Mesenchymal stem cell (in vitro differentiated cells and primary cell): ENCODE data around the gene ANXA3.

ENCODE experiments used
- DNase-seq: peaks from one replicate; pipeline ENCODE4 v3.0.0-alpha.2; 2013
- H2AFZ ChIP-seq: one replicate; pipeline ENCODE4 v1.6.1; 2013; ENCODE audit warnings: low read depth, mild to moderate bottlenecking, control low read depth, inconsistent platforms, low read length, moderate library complexity
- H2AK5ac ChIP-seq: 2 replicates; pipeline ENCODE4 v1.6.1; 2013; ENCODE audit warnings: low read length, moderate library complexity, mild to moderate bottlenecking, inconsistent platforms; ENCODE audit not compliant: severe bottlenecking
- H2BK120ac ChIP-seq: one replicate; pipeline ENCODE4 v1.6.1; 2013; ENCODE audit warnings: low read depth, mild to moderate bottlenecking, inconsistent platforms, low read length, moderate library complexity
- H2BK12ac ChIP-seq, 2 experiments: one replicate each; pipeline ENCODE4 v1.6.1; 2013; ENCODE audit warnings: inconsistent platforms in 2 of 2, low read length in 2 of 2, mild to moderate bottlenecking in 2 of 2, moderate library complexity in 2 of 2, control low read depth in 1 of 2
- H2BK15ac ChIP-seq: one replicate; pipeline ENCODE4 v1.6.1; 2013; ENCODE audit warnings: mild to moderate bottlenecking, low read depth, inconsistent platforms; ENCODE audit not compliant: poor library complexity, severe bottlenecking
- H2BK5ac ChIP-seq: 2 replicates; pipeline ENCODE4 v1.6.1; 2013; ENCODE audit warnings: low read depth, mild to moderate bottlenecking, low read length, control low read depth, inconsistent platforms; ENCODE audit not compliant: poor library complexity, severe bottlenecking
- H3K14ac ChIP-seq, 2 experiments: one replicate each; pipeline ENCODE4 v1.6.1; 2013; ENCODE audit warnings: inconsistent platforms in 2 of 2, low read length in 2 of 2, control low read depth in 1 of 2, mild to moderate bottlenecking in 1 of 2, moderate library complexity in 1 of 2
- H3K18ac ChIP-seq, 2 experiments: one replicate each; pipeline ENCODE4 v1.6.1; 2013; ENCODE audit warnings: inconsistent platforms in 2 of 2, low read length in 2 of 2, control low read depth in 1 of 2, low read depth in 1 of 2, mild to moderate bottlenecking in 1 of 2
- H3K23ac ChIP-seq, 2 experiments: one replicate each; pipeline ENCODE4 v1.6.1; 2013; ENCODE audit warnings: inconsistent platforms in 2 of 2, low read length in 2 of 2, mild to moderate bottlenecking in 2 of 2, moderate library complexity in 2 of 2, control low read depth in 1 of 2
- H3K27ac ChIP-seq: 2 replicates; pipeline ENCODE4 v1.5.1; 2013; ENCODE audit warnings: mild to moderate bottlenecking, moderate library complexity, low read length, control low read depth, inconsistent platforms; ENCODE audit not compliant: poor library complexity, severe bottlenecking
- H3K27me3 ChIP-seq, 2 experiments: 2 replicates each; pipeline versions ENCODE4 v1.6.1 to v1.7.0; 2013; ENCODE audit warnings: low read length in 2 of 2, mild to moderate bottlenecking in 2 of 2, moderate library complexity in 2 of 2, control low read depth in 1 of 2, inconsistent platforms in 1 of 2; ENCODE audit not compliant: control insufficient read depth in 1 of 2, insufficient read depth in 1 of 2
- H3K36me3 ChIP-seq, 2 experiments: 2 replicates each; pipeline versions ENCODE4 v1.6.1 to v1.7.0; 2013; ENCODE audit warnings: low read length in 2 of 2, control low read depth in 1 of 2, inconsistent platforms in 1 of 2, low read depth in 1 of 2, mild to moderate bottlenecking in 1 of 2; ENCODE audit not compliant: insufficient read depth in 2 of 2, control insufficient read depth in 1 of 2
- H3K4ac ChIP-seq, 2 experiments: one replicate each; pipeline ENCODE4 v1.6.1; 2013; ENCODE audit warnings: inconsistent platforms in 2 of 2, low read length in 2 of 2, mild to moderate bottlenecking in 2 of 2, moderate library complexity in 2 of 2, control low read depth in 1 of 2, low read depth in 1 of 2
- H3K4me1 ChIP-seq: 2 replicates; pipeline ENCODE4 v1.6.1; 2013; ENCODE audit warnings: low read depth, low read length, control low read depth; ENCODE audit not compliant: control insufficient read depth, insufficient read depth
- H3K4me2 ChIP-seq: 2 replicates; pipeline ENCODE4 v1.6.1; 2013; ENCODE audit warnings: low read length, mild to moderate bottlenecking, inconsistent platforms; ENCODE audit not compliant: poor library complexity, severe bottlenecking
- H3K4me3 ChIP-seq, 2 experiments: 2 replicates each; pipeline versions ENCODE4 v1.5.1 to v1.7.0; 2013; ENCODE audit warnings: low read length in 2 of 2, mild to moderate bottlenecking in 2 of 2, control low read depth in 1 of 2, low read depth in 1 of 2; ENCODE audit not compliant: insufficient read depth in 1 of 2
- H3K79me1 ChIP-seq: replicated peaks from 2 replicates; pipeline ENCODE4 v1.6.1; 2013; ENCODE audit warnings: mild to moderate bottlenecking, control low read depth, low read length, inconsistent platforms; ENCODE audit not compliant: poor library complexity, severe bottlenecking
- H3K9ac ChIP-seq: 2 replicates; pipeline ENCODE4 v1.7.0; 2013; ENCODE audit warnings: mild to moderate bottlenecking, low read length, moderate library complexity
- H3K9me3 ChIP-seq: 2 replicates; pipeline ENCODE4 v1.7.0; 2013; ENCODE audit warnings: mild to moderate bottlenecking, low read length; ENCODE audit not compliant: control insufficient read depth
- H4K8ac ChIP-seq: one replicate; pipeline ENCODE4 v1.6.1; 2013; ENCODE audit warnings: inconsistent platforms, mild to moderate bottlenecking, low read length, moderate library complexity
- H4K91ac ChIP-seq: one replicate; pipeline ENCODE4 v1.6.1; 2013; ENCODE audit warnings: mild to moderate bottlenecking, low read length, inconsistent platforms
- WGBS: methylation state at CpG from one replicate; pipeline ENCODE4 v1.1.7; 2013; ENCODE audit warnings: mixed read lengths; 5-methylcytosine and 5-hydroxymethylcytosine counted together

The ANXA3 gene

GRCh38 chr4:78518561-78518960 lies 33.0 kb upstream of the ANXA3 start:
- no peaks in the 10 kb centered on the region for H3K4me1 ChIP-seq
- no peak overlapping the region for H3K27ac ChIP-seq
- no peak overlapping the region for H3K18ac ChIP-seq
- 86% methylated on average over 3 of the region's 3 CpGs for WGBS
- no peak overlapping the region for H4K8ac ChIP-seq
- no peaks in the 10 kb centered on the region for H3K79me1 ChIP-seq
- no peak overlapping the region for H4K91ac ChIP-seq
- H3K23ac ChIP-seq: no peak overlapping the region
- no peak overlapping the region for H2AFZ ChIP-seq
- no peak overlapping the region for H2BK120ac ChIP-seq
- no peak overlapping the region for H2BK15ac ChIP-seq
- peaks cover 0 to 6% of the 10 kb centered on the region in 2 experiments for H3K36me3 ChIP-seq
- no peaks in the 10 kb centered on the region for H3K27me3 ChIP-seq
- no peak overlapping the region for H3K4me3 ChIP-seq
- no peaks in the 10 kb centered on the region for H3K9me3 ChIP-seq
- no peak overlapping the region for H2BK5ac ChIP-seq
- no peak overlapping the region for H3K4me2 ChIP-seq
- DNase-seq: no peak
- no peak overlapping the region for H3K4ac ChIP-seq
- H2AK5ac ChIP-seq: no peak overlapping the region
- no peak overlapping the region for H3K14ac ChIP-seq
- no peak overlapping the region for H2BK12ac ChIP-seq
- H3K9ac ChIP-seq: no peak overlapping the region

GRCh38 chr4:78519962-78520361 lies 31.6 kb upstream of the ANXA3 start:
- H4K91ac ChIP-seq: no peak overlapping the region
- no peak overlapping the region for H2AFZ ChIP-seq
- no peak overlapping the region for H3K18ac ChIP-seq
- DNase-seq: no peak
- no peak overlapping the region for H2BK5ac ChIP-seq
- H3K27me3 ChIP-seq: no peaks in the 10 kb centered on the region
- H3K27ac ChIP-seq: no peak overlapping the region
- H3K36me3 ChIP-seq: peaks cover 0 to 2% of the 10 kb centered on the region in 2 experiments
- H3K9ac ChIP-seq: no peak overlapping the region
- over 99% methylated on average over 3 of the region's 3 CpGs for WGBS
- H2BK12ac ChIP-seq: no peak overlapping the region
- H4K8ac ChIP-seq: no peak overlapping the region
- no peak overlapping the region for H2BK15ac ChIP-seq
- no peaks in the 10 kb centered on the region for H3K9me3 ChIP-seq
- no peaks in the 10 kb centered on the region for H3K79me1 ChIP-seq
- no peak overlapping the region for H2BK120ac ChIP-seq
- H3K4me1 ChIP-seq: no peaks in the 10 kb centered on the region
- H3K23ac ChIP-seq: no peak overlapping the region
- H3K4ac ChIP-seq: no peak overlapping the region
- no peak overlapping the region for H2AK5ac ChIP-seq
- H3K4me3 ChIP-seq: no peak overlapping the region
- H3K4me2 ChIP-seq: no peak overlapping the region
- H3K14ac ChIP-seq: no peak overlapping the region

GRCh38 chr4:78520808-78521226 lies 30.8 kb upstream of the ANXA3 start:
- Histone ChIP-seq H3K4me1 (no peaks in the 10 kb centered on the region), H2BK12ac (no peak overlapping the region), H3K14ac (no peak overlapping the region), H3K9me3 (no peaks in the 10 kb centered on the region), H3K4ac (no peak overlapping the region), H2BK15ac (no peak overlapping the region), H2AFZ (no peak overlapping the region), H3K18ac (no peak overlapping the region), H3K36me3 (peaks cover 0 to 2% of the 10 kb centered on the region in 2 experiments), H2BK120ac (no peak overlapping the region), H3K27ac (no peak overlapping the region), H2BK5ac (no peak overlapping the region), H3K9ac (peak overlapping the region; percentile 42), H2AK5ac (no peak overlapping the region), H4K8ac (no peak overlapping the region), H3K23ac (no peak overlapping the region), H3K4me3 (no peak overlapping the region), H3K27me3 (no peaks in the 10 kb centered on the region), H3K4me2 (no peak overlapping the region), H3K79me1 (no peaks in the 10 kb centered on the region), H4K91ac (no peak overlapping the region)
- no peak for DNase-seq
- 86% methylated on average over 3 of the region's 3 CpGs for WGBS

GRCh38 chr4:78524009-78524408 lies 27.6 kb upstream of the ANXA3 start:
- H3K4ac ChIP-seq: no peak overlapping the region
- no peak overlapping the region for H2BK15ac ChIP-seq
- no peak overlapping the region for H2BK12ac ChIP-seq
- no peaks in the 10 kb centered on the region for H3K4me1 ChIP-seq
- no peak overlapping the region for H3K23ac ChIP-seq
- H2BK5ac ChIP-seq: no peak overlapping the region
- no peak overlapping the region for H3K18ac ChIP-seq
- no peak overlapping the region for H4K8ac ChIP-seq
- no peak overlapping the region for H3K9ac ChIP-seq
- no peak overlapping the region for H4K91ac ChIP-seq
- H3K4me2 ChIP-seq: no peak overlapping the region
- H3K4me3 ChIP-seq: no peak overlapping the region
- DNase-seq: no peak
- no peaks in the 10 kb centered on the region for H3K9me3 ChIP-seq
- 93% methylated on average over 1 of the region's 1 CpG for WGBS
- no peak overlapping the region for H2AK5ac ChIP-seq
- no peak overlapping the region for H2AFZ ChIP-seq
- H2BK120ac ChIP-seq: no peak overlapping the region
- no peak overlapping the region for H3K14ac ChIP-seq
- peaks cover 2 to 6% of the 10 kb centered on the region in 2 experiments for H3K36me3 ChIP-seq
- H3K27me3 ChIP-seq: no peaks in the 10 kb centered on the region
- H3K79me1 ChIP-seq: no peaks in the 10 kb centered on the region
- no peak overlapping the region for H3K27ac ChIP-seq
